Measurements from ENCODE around the gene USP7.
A peak's percentile ranks its signal among the peaks of the same experiment; 100 is the strongest.
"Not testable (repeated sequence)": the region's sequence is repeated elsewhere in the genome, so short reads cannot be mapped to it uniquely, and the experiment has no call there.

Gene USP7

GRCh38 chr16:8898660-8899318, 64.9 kb downstream of the USP7 start:
- no peak for DNase-seq

- DNase-seq = no peak
Observed at GRCh38 chr16:8894736-8895334, 68.9 kb downstream of the USP7 start.

DNA sequence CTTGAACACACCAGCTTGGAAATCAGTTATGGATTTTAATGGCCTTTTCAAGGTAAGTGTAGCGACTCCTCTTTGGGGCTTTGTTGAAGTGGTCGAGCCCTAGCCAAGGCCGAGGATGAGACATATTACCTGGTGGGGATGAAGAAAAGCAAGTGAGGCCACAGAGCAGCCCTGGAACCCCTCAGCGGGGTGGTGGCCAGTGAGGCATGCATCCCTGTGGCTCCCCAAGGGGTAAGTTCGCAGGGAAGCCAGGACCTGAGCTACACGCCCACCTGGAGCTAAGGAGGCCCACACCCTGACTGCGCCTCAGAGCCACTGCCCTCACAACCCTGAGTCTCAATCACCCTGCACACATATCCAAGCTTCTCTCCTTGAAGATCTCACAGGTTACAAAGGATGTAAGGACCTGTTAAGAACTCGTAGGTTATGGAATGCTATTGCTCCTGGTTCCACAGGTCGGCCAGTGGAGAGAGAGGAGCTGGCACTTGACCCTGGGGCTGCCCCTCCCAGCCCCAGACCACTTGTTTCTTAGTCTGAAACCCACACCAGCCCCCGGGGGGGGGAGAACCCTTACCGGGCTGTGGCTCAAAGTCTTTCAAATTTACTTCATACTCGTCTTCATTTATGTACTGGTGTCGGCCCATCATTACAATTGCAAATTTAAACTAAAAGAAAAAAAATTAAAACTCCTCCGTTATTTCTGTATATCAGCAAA, 69.6 kb downstream of the USP7 start:
- no peak for DNase-seq

DNA sequence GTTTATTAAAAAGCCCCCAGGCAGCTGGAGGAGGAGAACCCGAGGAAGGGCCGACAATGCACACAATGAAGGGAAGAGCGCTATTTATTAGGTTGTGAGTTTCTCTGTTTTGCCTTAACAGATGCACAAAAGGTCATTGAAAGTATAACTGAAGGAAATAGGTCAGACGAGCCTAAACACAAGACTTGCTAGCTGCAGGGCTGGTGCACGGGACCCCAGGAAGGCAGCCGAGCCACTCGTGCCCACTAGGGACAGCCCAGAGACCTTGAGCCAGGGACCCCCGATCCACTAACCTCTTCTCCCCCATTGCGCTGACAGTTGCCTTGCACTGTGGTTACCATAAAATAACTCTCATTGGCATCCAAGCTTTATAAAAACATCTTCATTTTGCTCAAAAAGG, 70.3 kb downstream of the USP7 start:
- no peak for DNase-seq

DNA sequence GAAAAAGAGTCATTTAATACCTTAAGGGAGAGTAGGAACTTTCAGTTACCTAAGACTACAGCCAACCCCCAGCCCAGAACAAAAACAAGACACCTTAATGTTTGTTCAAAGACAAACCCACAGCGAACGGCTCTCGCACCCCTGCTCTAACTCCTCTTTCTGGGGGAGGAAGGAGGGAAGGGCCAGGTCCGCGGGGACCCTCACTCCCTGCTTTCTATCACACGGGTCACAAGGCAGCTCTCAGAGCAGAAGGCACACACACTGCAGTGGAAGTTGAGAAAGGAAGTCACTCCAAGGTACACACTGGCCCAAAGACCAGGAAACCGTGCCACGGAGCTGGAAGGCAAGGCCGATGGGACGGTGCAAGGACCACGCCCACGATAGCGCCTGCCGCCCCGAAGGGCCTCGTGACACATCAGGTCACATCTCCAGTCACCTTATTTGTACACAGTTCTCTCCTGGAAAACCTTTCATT, 71.6 kb downstream of the USP7 start:
- DNase-seq = peak; percentile 23

DNA sequence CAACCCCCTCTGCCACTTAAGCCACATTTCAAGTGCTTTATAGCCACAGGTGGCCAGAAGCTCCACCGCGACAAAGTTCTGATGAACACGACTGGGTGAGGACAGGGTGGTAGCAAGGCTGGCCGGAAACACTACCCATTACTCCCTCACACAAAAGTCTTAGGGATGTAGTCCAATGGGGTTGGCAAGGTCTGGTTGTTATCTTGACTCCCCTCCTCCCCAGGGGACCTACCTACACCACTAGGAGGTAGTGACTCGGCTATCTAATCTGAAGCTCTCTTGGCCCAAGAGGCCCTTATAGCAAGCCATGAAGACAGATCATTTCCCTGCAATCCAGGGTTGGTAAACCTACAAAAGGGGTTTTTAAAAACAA, 73.2 kb downstream of the USP7 start:
- DNase-seq = no peak

DNA sequence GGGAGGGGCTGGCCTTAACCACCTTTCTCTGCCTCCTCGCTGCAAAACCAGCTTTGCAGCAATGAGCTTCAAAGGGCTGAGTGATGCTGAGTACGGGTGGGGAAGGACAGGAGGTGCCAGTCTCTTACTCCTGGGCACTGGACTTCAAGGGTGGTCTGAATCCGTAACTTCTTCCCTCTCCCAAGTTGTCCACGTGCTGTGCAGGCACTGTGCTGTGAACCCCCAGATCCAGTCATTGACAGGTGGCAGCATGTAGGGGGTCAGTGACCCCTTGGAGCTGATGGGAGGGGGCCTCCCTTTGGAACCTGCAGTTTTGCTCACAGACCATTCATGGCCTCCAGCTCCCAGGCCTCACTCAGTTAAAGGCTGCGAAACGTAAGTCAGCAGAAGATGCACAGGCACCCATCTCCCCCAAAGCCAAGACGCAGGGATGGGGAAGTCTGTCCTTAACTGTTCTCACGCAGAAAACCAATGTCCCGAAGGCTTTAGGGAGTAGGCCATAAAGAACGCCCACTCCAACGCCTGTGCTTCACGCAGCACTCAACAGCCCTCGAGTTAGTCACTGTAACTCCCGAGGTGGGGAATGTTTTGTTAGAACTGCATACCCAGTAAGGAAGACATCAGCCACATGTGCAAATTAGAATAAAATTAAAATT, 73.7 kb downstream of the USP7 start:
- no peak for DNase-seq

GRCh38 chr16:8888951-8889892, 74.5 kb downstream of the USP7 start:
- no peak for DNase-seq

- no peak for DNase-seq
Observed at GRCh38 chr16:8887952-8888560, 75.7 kb downstream of the USP7 start.

DNA sequence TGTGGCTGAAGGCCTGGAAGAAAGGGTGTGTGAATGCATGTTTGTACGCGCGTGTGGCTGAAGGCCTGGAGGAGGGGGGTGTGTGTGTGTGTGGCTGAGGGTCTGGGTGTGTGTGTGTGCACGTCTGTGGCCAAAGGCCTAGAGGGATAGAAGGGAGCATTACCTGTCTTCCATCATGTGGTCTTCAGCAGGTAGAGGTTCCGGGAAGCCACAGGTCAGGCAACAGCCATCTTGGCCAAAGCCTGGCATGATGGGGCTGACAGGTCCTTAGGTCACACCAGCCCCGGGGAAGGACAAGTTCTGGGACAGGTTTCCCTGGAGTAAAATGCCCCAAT, 76.3 kb downstream of the USP7 start:
- no peak for DNase-seq

DNA sequence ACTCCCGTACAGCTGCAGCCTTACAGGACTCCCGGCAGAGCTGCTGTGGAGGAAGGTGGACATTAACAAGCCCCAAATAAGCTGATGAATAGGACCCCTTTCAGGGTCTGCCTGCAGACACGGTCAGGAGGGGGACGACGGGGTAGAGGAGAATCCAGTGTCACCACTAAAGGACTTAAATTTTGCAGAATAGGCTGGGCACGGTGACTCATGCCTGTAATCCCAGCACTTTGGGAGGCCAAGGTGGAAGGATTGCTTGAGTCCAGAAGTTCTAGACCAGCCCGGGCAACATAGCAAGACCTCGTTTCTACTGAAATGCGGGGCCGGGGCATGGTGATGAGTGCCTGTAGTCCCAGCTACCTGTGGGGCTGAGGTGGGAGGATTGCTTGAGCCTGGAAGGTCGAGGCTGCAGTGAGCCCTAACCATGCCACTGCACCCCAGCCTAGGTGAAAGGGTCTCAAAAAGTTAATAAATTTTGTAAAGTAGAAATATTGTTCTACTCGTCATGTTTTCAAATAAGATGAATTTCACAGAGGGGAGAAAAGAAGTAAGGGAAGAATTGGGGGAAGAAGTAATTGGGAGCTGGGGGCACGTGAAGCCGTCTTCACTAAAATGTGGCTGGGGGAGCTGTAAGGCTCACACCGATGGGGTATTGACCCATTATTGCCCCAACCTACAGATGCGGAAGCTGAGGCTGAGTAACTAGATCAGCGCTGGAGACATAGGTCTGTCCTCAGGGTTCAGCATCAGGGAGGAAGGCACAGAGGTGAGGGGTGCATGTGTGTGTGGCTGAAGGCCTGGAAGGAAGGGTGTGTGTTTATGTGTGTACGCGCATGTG, 76.9 kb downstream of the USP7 start:
- DNase-seq = no peak

GRCh38 chr16:8885674-8886592, 77.8 kb downstream of the USP7 start:
- no peak for DNase-seq

DNA sequence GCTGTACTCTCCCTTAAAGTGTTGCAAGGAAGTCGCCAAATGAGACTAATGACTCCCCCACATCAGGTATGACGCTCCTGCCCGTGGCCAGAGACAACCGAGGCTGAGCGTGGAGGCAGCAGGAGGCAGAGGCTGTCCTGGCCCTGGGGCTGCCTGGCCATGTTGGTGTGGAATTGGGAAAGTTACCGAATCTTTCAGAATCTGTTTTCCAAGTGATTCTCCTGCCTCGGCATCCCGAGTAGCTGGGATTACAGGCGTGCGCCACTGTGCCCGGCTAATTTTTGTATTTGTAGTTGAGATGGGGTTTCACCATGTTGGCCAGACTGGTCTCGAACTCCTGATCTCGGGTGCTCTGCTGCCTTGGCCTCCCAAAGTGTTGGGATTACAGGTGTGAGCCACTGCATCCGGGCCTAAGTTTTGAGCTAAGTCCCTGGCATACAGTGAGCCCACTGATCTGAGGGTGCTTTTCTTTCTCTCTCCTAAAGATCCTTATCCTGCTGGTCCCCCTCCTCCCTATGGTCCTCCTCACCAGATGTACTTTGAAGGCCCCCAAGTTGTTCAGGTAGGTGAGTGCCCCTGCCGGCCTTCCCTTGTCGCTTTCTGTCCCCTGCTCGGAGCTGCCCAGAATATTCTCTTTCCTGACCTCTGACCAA, 80.9 kb downstream of the USP7 start:
- no peak for DNase-seq

DNA sequence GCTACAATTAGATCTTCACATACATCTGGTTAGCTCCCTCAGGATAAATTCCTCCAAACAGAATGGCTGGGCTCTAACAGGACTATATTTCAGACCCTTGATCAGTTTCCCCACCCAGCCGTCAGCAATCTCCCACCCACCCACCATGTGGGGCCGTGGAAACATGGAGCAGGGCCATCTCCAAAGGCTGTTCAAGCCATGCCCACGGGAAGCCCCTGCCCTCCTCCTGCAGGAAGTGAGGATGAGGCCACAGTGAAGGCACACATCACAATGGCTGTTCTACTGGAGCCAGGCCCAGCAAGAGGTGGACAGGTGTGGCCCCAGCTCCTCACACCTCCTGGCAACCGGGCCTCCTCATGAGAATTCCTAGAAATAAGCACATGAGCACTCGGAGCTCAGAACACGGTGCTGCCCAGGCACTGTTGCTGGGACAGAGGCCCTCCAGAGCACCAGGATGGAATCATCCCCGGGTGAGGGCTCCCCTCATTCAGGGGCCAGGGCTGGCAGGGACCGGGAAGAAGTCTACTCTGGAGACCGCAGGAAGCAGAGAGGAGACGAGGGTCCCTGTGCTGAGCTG, 81.6 kb downstream of the USP7 start, which contains the start of gene LITAFD:
Gene LITAFD, plus strand, starts transcription at position 311 of the 577 bp plus-strand sequence. CDS start 2,005 bp downstream, outside the sequence.
- DNase-seq = no peak

GRCh38 chr16:8880839-8881510, 82.7 kb downstream of the USP7 start:
- no peak for DNase-seq

DNA sequence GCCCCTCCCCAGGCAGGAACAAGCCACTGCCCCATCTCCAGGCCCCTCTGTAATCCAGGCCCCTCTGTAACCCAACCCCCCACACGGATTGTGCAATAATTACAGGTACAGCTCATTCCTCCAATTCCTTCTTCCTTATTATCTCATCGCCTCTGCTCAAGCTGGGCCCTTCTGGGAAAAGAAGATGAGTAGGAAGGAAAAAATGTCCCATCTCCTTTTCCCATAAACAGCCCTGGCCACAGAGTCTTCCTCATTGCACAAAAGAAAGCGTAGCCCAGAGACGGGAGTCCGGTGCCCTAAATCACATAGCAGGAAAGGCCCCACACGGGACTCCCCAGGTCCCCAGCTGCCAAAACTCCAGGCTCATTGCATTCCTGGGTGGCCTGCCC, 85.2 kb downstream of the USP7 start:
- DNase-seq = no peak

DNA sequence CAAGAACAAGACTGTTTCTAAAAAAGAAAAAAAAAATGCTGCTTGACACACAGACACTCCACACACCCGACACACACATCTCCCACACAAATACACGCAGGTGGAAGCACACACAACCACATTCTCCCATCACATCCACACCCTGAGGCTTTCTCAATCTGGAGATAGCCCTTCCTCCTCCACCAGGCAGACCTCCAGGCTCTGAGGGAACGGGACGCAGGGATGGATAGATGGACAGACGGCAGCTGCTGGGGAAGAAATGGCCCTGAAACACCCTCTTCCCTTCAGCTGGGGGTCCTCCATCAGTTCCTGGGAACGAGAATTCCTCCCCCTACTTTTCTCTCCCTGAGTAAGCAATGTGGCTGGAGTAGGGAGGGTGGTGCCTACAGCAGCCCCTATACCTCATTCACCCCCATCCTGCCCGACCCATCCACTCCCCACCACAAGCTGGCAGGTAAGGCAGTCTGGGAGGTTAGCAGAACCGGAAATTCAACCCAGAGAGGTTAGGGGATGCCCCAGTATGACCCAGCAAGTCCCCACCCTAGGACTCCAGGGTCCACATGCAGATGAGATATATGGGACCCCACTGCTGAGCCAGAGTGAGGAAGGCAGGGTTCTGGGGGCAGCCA, 85.7 kb downstream of the USP7 start:
- DNase-seq = no peak

GRCh38 chr16:8875317-8875716, 88.4 kb downstream of the USP7 start:
- DNase-seq = not testable (repeated sequence)

All from activated CD4-positive, alpha-beta T cell treated with anti-CD3 and anti-CD28 coated beads, Interleukin-2, Interleukin-6, amounts not matched to agents 100 ng/mL and 50 ng/mL, durations not matched to agents 16 hours and 8 hours (primary cell).